GM18505 (cell line): ENCODE results near the gene MARS2.
"Not testable (repeated sequence)": the region's sequence is repeated elsewhere in the genome, so short reads cannot be mapped to it uniquely, and the experiment has no call there.

ENCODE experiments used
- ATAC-seq: cut with Tn5 transposase; IDR thresholded peaks from one replicate; pipeline ENCODE4 v1.9.1; 2021; ENCODE audit not compliant: unreplicated experiment
- POLR2A ChIP-seq: IDR thresholded peaks from 4 replicates; pipeline ENCODE4 v1.6.1; 2011; ENCODE audit warnings: borderline replicate concordance; ENCODE audit not compliant: insufficient read depth, insufficient read length; ENCODE audit errors: extremely low read depth

The MARS2 gene

GRCh38 chr2:197711578-197711977, 6.4 kb downstream of the MARS2 start:
- no peak for TF ChIP-seq POLR2A
- ATAC-seq, result no peak

- no peak for ATAC-seq
- no peak for TF ChIP-seq POLR2A
These were observed 8.1 kb downstream of the MARS2 start for GRCh38 chr2:197713271-197713670.

- ATAC-seq, result no peak
- no peak for TF ChIP-seq POLR2A
These were observed 12.7 kb downstream of the MARS2 start for GRCh38 chr2:197717863-197718262.

DNA sequence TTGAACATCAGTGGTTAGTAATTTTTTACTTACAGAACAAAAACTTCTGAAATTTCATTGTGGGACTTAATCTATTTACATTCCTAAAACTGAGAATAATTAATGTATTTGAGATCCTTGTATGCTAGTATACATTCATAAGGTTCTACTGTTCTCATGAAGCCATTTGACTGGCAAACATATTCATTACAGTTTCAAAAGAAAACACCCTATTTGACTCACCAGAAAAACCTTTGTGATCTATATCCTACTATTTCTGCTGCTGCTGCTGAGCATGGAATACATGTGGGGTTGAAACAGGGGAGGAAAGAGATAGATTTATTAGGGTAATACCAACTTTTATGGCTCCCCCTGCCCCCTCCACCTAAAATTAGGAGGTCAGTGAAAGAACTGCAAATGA, 21.8 kb downstream of the MARS2 start:
- no peak for ATAC-seq
- no peak for TF ChIP-seq POLR2A

DNA sequence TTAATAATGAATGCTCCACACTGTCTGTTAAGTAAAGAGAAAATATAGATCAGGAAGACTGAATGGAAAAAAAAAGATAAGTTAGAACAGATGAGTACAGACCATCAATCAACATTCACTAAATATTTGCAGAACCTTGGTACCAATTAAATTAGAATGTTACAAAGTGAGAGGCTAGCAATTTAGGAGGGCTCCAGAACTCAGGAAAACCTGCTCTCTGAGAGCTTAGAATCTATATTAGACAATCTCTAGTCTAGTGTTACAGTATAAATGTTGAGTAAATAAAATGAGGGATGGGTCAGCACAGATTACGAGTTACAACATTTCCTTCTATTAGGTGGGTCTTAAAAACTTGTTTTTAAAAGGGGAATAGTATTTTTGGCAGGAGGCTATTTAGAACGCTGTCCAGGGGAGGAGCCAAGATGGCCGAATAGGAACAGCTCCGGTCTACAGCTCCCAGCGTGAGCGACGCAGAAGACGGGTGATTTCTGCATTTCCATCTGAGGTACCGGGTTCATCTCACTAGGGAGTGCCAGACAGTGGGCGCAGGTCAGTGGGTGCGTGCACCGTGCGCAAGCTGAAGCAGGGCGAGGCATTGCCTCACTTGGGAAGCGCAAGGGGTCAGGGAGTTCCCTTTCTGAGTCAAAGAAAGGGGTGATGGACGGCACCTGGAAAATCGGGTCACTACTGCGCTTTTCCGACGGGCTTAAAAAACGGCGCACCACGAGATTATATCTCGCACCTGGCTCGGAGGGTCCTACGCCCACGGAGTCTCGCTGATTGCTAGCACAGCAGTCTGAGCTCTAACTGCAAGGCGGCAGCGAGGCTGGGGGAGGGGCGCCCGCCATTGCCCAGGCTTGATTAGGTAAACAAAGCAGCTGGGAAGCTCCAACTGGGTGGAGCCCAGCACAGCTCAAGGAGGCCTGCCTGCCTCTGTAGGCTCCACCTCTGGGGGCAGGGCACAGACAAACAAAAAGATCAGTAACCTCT, 23.7 kb downstream of the MARS2 start:
- not testable (repeated sequence) for ATAC-seq

GRCh38 chr2:197740200-197740599, 35.0 kb downstream of the MARS2 start:
- no peak for ATAC-seq
- TF ChIP-seq POLR2A, result no peak
